NCI-H345 treated with DMSO at 0.1 percent for 48 hours (cell line): ENCODE measurements around the gene ECHDC3.

Experiments
- DNase-seq: peaks from one replicate; lab custom pipeline; 2025; ENCODE audit not compliant: unreplicated experiment; lab: John Stamatoyannopoulos, UW

The ECHDC3 gene

GRCh38 chr10:11776080-11776479, 33.9 kb downstream of the ECHDC3 start:
- no peak for DNase-seq

GRCh38 chr10:11781114-11781513, 38.9 kb downstream of the ECHDC3 start:
- DNase-seq, result no peak

GRCh38 chr10:11782793-11783557, 40.8 kb downstream of the ECHDC3 start:
- peak; percentile 15 for DNase-seq

- DNase-seq, result no peak
Observed at GRCh38 chr10:11783558-11783865, 41.3 kb downstream of the ECHDC3 start.

- no peak for DNase-seq
Observed at GRCh38 chr10:11787374-11787773, 45.2 kb downstream of the ECHDC3 start.

- no peak for DNase-seq
Observed at GRCh38 chr10:11787846-11788245, 45.7 kb downstream of the ECHDC3 start.

GRCh38 chr10:11789306-11789705, 47.1 kb downstream of the ECHDC3 start:
- DNase-seq, result no peak

GRCh38 chr10:11789956-11790355, 47.8 kb downstream of the ECHDC3 start:
- no peak for DNase-seq

GRCh38 chr10:11793762-11794479, 51.7 kb downstream of the ECHDC3 start:
- DNase-seq, result no peak

- no peak for DNase-seq
Observed at GRCh38 chr10:11794566-11794965, 52.4 kb downstream of the ECHDC3 start.

GRCh38 chr10:11795101-11795920, 53.1 kb downstream of the ECHDC3 start:
- DNase-seq, result no peak

- DNase-seq, result no peak
Observed at GRCh38 chr10:11796474-11796873, 54.3 kb downstream of the ECHDC3 start.

- no peak for DNase-seq
Observed at GRCh38 chr10:11797281-11797680, 55.1 kb downstream of the ECHDC3 start.

GRCh38 chr10:11797847-11798633, 55.9 kb downstream of the ECHDC3 start:
- DNase-seq, result no peak

GRCh38 chr10:11798845-11799735, 56.9 kb downstream of the ECHDC3 start:
- DNase-seq, result no peak

- DNase-seq, result no peak
Observed at GRCh38 chr10:11799736-11800080, 57.5 kb downstream of the ECHDC3 start.

GRCh38 chr10:11804336-11804735, 62.2 kb downstream of the ECHDC3 start:
- no peak for DNase-seq

GRCh38 chr10:11805792-11806191, 63.6 kb downstream of the ECHDC3 start:
- DNase-seq, result no peak

- no peak for DNase-seq
Observed at GRCh38 chr10:11806706-11807105, 64.5 kb downstream of the ECHDC3 start.

- no peak for DNase-seq
Observed at GRCh38 chr10:11808808-11809207, 66.6 kb downstream of the ECHDC3 start.
